ENCODE results near the gene PRSS27. TPM values are rescaled to one million over a fixed set of nuclear protein-coding genes. Genes with fewer than 3 reads are reported as not detected.
A peak's percentile ranks its signal among the peaks of the same experiment; 100 is the strongest.

PRSS27 gene
- total and polyA plus RNA-seq, 12 donors: 0.11 to 0.75 (median 0.44) TPM; not detected in 1

DNA sequence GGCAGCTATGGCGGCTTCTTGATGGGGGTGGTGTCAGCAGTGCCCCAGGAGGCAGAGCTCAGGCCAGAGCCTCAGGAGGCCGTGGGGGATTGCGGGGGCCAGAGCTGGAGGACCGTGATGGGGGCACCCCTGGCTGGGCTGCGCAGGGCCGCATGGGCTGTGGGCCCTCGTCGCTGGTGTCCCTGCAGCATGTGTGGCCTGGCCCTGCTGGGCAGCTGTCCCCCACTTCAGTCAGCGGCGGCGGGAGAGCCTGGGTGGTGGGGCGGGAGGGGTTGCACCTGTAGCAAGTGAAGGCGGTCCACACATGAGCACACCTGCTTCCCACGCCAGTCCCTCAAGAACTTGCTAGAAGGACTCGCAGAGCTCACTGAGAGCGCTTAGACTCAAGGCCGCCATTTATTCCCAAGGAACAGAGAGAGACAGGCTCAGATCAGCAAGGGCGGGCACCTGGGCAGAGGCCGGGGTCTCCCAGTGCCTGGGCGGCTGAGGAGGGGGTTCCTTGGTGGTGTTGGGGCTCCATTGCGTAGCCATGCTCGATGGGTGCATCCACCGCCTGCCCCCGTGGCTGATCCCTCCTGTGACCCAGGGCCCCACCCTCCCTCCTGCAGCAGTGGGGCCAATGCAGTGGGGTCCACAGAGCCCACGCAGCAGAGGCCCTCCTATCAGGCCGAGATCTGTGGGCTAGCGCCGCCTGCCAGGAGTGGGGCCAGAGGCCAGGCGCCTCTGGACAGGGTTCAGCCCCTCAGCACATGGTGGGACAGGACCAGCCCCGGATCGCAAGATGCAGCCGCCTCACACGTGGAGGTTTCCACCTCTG is 15.7 kb downstream of the PRSS27 start:
- 94% methylated on average over 32 to 33 of the region's 33 CpGs for WGBS, 2 donors
- Histone ChIP-seq H3K36me3 (peaks cover 0 to 100% (median 22%) of the 10 kb centered on the region in 9 donors), H3K27me3 (no peaks in the 10 kb centered on the region), H3K4me3 (no peak overlapping the region), H3K4me1 (peaks cover 0 to 21% (median 11%) of the 10 kb centered on the region in 9 donors), H3K27ac (peak overlapping the region in 4 of 10 donors; percentile 52 to 68 (median 62)), H3K9me3 (no peaks in the 10 kb centered on the region)
- peak in 1 of 2 donors; percentile 10 for DNase-seq
- TF ChIP-seq, protein P1, sequence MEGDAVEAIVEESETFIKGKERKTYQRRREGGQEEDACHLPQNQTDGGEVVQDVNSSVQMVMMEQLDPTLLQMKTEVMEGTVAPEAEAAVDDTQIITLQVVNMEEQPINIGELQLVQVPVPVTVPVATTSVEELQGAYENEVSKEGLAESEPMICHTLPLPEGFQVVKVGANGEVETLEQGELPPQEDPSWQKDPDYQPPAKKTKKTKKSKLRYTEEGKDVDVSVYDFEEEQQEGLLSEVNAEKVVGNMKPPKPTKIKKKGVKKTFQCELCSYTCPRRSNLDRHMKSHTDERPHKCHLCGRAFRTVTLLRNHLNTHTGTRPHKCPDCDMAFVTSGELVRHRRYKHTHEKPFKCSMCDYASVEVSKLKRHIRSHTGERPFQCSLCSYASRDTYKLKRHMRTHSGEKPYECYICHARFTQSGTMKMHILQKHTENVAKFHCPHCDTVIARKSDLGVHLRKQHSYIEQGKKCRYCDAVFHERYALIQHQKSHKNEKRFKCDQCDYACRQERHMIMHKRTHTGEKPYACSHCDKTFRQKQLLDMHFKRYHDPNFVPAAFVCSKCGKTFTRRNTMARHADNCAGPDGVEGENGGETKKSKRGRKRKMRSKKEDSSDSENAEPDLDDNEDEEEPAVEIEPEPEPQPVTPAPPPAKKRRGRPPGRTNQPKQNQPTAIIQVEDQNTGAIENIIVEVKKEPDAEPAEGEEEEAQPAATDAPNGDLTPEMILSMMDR (IDR thresholded peaks at IDR 0.05): no peak
- intact Hi-C loops (cut with DNase I): no loop called here
- ATAC-seq: no peak

DNA sequence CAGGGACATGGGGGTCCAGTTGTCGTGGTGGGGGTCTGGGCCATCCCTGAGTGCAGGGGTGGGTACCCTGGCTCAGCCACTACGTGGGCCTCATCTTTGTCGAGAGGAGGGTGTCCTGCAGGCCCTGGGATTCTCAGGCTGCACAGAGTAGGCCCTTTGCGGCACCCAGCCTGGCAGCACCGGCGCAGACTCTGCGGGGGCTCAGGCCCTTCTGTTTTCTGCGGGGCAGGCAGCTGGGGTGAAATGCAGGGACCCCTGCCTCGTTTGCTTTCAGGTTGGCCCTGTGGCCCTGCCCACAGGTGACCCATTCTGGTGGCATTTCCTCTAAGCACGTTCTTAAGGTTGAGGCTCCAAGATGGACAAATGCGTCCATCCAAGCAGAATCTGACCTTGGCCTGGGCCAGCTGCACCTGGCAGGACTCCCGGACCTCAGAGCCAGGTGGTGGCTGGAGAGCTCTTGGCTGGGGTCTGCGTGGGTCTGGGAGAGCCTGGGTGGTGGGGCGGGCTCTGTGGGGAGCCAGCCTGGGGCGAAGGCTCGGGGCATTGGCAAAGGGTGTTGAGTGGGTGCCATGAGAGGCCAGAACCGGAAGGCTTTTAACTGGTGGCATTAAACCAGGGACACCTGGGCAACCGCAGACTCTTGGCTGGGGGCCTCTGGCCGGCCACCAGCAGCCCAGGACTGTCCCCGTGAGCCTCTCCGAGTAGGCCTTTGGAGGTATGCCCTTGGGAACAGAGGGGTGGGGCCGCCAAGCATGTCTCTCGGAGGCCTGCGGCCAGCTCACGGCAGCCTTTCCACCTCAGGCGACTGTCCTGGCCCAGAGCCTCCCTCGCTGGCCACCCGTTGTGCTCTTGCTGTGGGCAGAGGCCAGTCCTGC is 16.9 kb downstream of the PRSS27 start:
- H3K4me3 ChIP-seq: no peak overlapping the region
- H3K4me1 ChIP-seq: peaks cover 0 to 21% (median 11%) of the 10 kb centered on the region in 9 donors
- TF ChIP-seq, protein P1 (IDR thresholded peaks at IDR 0.05): no peak
- peaks cover 0 to 100% (median 33%) of the 10 kb centered on the region in 9 donors for H3K36me3 ChIP-seq
- no peaks in the 10 kb centered on the region for H3K9me3 ChIP-seq
- intact Hi-C loops (cut with DNase I): no loop called here
- no peaks in the 10 kb centered on the region for H3K27me3 ChIP-seq
- peak; percentile 73 to 95 (median 86) for ATAC-seq
- H3K27ac ChIP-seq: peak overlapping the region in 7 of 10 donors; percentile 30 to 68 (median 59)
- peak; percentile 62 to 71 for DNase-seq
- WGBS, 2 donors: 55 to 72% methylated on average over 28 of the region's 28 CpGs

DNA sequence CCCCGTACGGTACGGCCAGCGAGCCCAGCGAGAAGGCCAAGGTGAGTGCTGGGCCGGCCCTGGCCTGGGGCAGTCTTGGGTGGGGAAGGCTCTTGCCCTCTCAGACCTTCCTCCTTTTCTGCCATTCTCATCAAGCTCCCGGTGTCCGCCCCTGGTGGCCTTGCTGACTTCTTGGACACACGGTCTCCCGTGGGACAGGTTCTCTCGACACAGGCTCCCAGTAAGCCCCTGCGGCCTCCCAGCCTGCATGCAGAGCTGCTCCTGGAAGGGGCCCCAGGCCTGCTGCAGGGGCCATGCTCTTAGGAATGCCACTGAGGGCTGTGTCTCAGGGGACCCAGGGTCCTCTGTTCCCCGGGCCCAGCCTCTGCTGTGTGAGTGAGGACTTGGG is 17.6 kb downstream of the PRSS27 start:
- TF ChIP-seq, protein P1 (IDR thresholded peaks at IDR 0.05): no peak
- H3K36me3 ChIP-seq: peaks cover 0 to 100% (median 34%) of the 10 kb centered on the region in 9 donors
- H3K27ac ChIP-seq: no peak overlapping the region
- ATAC-seq (no peak), DNase-seq (peak in 1 of 2 donors; percentile 7)
- intact Hi-C loops (cut with DNase I): no loop called here
- H3K9me3 ChIP-seq: no peaks in the 10 kb centered on the region
- peaks cover 0 to 21% (median 11%) of the 10 kb centered on the region in 9 donors for H3K4me1 ChIP-seq
- H3K27me3 ChIP-seq: no peaks in the 10 kb centered on the region
- 93 to 94% methylated on average over 13 of the region's 13 CpGs for WGBS, 2 donors
- no peak overlapping the region for H3K4me3 ChIP-seq

DNA sequence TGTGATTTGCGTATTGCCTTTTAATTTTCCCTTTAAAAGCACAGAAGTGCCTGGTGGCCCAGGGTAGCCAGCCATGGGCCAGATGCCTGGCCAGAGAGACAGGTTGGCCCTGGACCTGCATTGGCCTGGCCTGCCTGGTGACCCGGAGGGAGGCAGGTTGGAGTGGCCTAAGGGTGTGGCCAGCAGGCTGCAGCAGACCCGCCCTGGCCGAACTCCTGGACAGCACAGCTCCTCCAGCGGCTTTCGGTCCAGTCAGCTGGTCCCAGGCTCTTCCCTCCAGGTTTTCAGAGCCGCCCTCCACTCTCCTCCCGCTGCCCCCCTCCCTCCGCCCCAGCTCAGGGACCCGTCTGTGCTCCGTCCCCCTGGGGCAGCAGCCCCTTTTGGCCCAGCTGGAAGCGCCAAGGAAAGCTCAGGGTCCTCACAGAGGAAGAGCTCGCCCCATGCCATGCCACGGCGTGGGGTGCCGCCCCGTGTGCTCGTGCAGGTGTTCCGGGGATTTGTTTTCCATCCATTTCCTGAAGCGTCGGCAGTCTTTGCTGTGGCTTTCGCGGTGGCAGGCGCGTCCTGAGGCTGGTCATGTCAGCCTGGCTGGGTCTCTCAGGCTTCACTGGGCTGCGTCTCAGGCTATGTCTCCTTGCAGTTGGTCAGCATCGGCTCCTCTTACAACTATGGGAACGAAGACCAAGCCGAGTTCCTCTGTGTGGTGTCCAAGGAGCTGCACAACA is 18.1 kb downstream of the PRSS27 start:
- peak in 1 of 2 donors; percentile 5 for DNase-seq
- Histone ChIP-seq H3K9me3 (no peaks in the 10 kb centered on the region), H3K27ac (no peak overlapping the region), H3K4me3 (no peak overlapping the region), H3K27me3 (no peaks in the 10 kb centered on the region), H3K36me3 (peaks cover 0 to 100% (median 36%) of the 10 kb centered on the region in 9 donors), H3K4me1 (peaks cover 0 to 21% (median 11%) of the 10 kb centered on the region in 9 donors)
- TF ChIP-seq, protein P1 (IDR thresholded peaks at IDR 0.05): no peak
- intact Hi-C loops (cut with DNase I): no loop called here
- no peak for ATAC-seq
- WGBS, 2 donors: 95 to 97% methylated on average over 29 of the region's 29 CpGs

All from heart right ventricle (tissue), 16 donors.